NCI-H345 treated with DMSO at 0.1 percent for 48 hours (cell line): ENCODE data around the gene ZNF665.
"Not testable (repeated sequence)": the region's sequence is repeated elsewhere in the genome, so short reads cannot be mapped to it uniquely, and the experiment has no call there.

Source experiments
- DNase-seq: peaks from one replicate; lab custom pipeline; 2025; ENCODE audit not compliant: unreplicated experiment; lab: John Stamatoyannopoulos, UW

Gene ZNF665

GRCh38 chr19:53158119-53158656, 35.0 kb downstream of the ZNF665 start:
- no peak for DNase-seq

GRCh38 chr19:53157626-53158025, 35.5 kb downstream of the ZNF665 start:
- DNase-seq = no peak

- no peak for DNase-seq
Measured at GRCh38 chr19:53156850-53157249, 36.3 kb downstream of the ZNF665 start.

DNA sequence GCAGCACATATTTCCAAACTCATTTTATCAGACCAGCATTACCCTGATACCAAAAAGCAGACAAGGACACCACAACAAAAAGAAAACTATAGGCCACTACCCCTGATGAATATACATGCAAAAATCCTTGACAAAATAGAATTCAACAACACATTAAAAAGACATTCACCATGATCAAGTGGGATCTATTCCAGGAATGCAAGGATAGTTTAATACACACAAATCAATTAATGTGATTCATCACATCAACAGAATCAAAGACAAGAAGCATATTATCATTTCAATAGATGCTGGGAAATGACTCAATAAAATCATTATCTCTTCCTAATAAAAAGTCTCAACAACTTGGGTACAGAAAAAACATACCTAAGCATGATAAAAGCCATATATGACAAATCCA, 45.5 kb downstream of the ZNF665 start:
- DNase-seq = no peak

DNA sequence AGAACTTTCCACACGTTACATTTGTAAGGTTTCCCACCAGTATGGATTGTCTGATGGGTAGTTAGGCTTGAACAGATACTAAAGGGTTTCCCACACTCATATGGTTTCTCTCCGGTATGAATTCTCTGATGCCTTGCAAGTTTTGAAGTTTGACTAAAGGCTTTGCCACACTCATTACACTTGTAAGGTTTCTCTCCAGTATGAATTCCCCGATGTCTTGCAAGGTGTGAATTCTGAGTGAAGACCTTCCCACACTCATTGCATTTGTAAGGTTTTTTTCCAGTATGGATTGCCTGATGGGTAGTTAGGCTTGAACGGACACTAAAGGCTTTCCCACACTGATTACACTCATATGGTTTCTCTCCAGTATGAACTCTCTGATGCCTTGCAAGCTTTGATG, 52.8 kb downstream of the ZNF665 start:
- DNase-seq = no peak

DNA sequence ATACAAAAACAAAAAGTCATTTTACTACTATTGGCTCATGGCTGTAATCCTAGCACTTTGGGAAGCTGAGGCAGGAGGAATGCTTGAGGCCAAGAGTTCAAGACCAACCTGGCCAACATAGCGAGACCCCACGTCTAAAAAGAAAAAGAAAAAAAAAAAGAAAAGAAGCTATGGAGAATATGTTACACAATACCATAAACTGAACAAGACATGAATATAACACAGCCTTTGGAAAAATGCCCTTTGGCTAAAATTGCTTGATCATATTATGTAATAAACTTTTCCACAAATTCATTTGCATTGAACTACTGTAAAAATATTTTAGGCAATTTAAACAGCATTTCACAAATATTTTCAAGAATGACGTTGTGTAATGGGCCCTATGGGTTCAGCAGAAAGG, 56.7 kb downstream of the ZNF665 start:
- no peak for DNase-seq

GRCh38 chr19:53132141-53132991, 60.8 kb downstream of the ZNF665 start, which contains the start of gene ZNF415:
Gene ZNF415, minus strand, starts transcription at chr19:53132910. Its CDS starts 10,234 bp downstream, at chr19:53122676.
- DNase-seq = peak; percentile 49

DNA sequence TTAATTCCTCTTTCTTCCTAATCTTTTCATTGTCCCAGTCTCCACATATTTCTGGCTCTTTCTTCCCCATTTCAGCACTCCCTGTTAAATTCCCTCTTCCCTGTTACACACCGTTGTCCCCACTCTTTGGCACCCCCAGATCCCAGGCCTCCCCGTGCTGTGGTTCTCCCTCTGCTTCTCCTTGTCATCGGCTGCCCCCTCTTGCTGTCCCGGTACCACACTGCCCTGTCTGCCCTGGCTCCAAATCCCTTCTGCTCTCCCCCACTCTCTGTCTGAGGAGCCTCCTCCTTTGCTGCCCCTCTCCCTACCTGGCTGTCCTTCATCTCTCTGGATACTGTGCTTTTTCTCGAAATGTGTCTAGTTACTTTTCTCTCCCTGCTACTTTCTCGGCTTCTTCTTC, 61.4 kb downstream of the ZNF665 start:
- no peak for DNase-seq

- no peak for DNase-seq
Measured at GRCh38 chr19:53131085-53131590, 62.0 kb downstream of the ZNF665 start.

DNA sequence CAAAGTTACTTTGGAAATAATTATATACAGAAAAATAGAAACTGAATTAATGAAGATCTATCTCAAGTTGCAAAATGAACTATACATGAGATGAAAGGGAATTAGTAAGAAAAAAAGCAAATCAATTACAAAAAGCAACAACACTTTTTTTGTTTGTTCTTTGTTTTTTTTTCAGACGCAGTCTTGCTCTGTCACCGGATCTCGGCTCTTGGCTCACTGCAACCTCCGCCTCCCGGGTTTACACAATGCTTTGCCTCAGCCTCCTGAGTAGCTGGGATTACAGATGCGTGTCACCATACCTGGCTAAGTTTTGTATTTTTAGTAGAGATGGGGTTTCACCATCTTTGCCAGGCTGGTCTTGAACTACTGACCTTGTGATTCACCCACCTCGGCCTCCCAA, 62.7 kb downstream of the ZNF665 start:
- DNase-seq = no peak

DNA sequence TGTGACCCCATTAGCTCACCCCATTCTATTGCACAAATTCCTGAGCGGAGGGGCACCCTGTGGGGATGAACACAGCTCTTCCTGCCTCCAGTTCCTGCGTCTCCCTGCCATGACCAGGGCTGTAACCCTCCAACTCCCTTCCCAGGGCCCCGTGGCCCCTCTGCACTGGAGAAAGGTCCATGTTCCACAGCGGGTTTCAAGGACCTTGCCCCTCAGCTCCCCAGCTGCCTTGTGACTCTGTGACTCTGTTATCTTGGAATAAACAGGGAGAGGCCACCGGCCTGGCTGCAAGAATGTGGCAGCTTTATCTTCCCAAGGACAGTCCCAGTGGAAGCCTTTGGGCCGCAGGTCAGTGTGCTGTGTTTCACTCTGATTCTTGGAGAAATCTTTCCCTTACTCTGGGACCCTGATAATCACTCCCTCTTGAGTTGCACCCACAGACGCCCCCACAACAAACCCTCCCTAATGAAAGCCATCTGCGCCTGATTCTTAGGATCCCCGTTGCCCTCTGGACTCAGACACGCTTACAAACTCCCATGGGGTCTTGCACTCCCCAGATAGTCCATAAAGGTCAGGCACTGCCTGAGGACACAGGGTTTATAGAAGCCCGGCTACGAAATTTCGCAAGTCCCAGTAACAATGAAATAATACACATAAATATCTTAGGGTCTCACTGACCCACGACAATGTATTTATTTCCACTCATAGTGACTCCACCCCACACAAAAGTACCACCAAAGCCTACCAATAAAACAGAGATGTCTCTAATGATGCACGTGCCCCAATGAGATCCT, 66.2 kb downstream of the ZNF665 start:
- DNase-seq = not testable (repeated sequence)

GRCh38 chr19:53123400-53123799, 69.8 kb downstream of the ZNF665 start:
- no peak for DNase-seq
